Kidney tubule cell (primary cell): ENCODE measurements around the gene DKKL1.
"Not testable (repeated sequence)": the region's sequence is repeated elsewhere in the genome, so short reads cannot be mapped to it uniquely, and the experiment has no call there.

Experiments
- DNase-seq: peaks from one replicate; pipeline ENCODE4 v3.0.0-alpha.2; 2018; ENCODE audit warnings: low spot score

Gene DKKL1

GRCh38 chr19:49363268-49364082, at the start of gene DKKL1:
TSS of gene DKKL1 (plus strand) at chr19:49363877. CDS start at chr19:49363999, 122 bp downstream.
- peak; percentile 98 for DNase-seq

DNA sequence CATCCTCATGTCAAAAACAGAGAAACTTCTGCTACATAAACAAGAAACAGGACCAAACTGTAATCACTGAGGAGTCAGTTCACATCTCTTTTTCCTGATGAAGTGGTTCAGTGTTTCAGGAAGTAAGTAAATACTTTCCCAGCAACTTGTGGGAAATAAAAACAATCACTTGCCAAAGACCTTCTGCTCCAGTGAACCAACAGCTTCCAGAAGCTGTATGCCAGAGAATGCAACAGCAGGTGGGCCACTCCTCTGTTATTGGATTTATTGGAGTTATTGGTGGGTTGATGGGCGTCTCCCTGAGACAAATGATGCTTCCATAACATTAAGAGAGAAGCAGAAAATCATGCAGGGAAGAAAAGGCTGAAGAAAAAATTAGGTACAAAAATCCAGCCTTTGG, 48.6 kb upstream of the DKKL1 start:
- DNase-seq, result no peak

- no peak for DNase-seq
Observed at GRCh38 chr19:49316284-49316683, 47.4 kb upstream of the DKKL1 start.

- DNase-seq, result no peak
Observed at GRCh38 chr19:49318296-49318695, 45.4 kb upstream of the DKKL1 start.

DNA sequence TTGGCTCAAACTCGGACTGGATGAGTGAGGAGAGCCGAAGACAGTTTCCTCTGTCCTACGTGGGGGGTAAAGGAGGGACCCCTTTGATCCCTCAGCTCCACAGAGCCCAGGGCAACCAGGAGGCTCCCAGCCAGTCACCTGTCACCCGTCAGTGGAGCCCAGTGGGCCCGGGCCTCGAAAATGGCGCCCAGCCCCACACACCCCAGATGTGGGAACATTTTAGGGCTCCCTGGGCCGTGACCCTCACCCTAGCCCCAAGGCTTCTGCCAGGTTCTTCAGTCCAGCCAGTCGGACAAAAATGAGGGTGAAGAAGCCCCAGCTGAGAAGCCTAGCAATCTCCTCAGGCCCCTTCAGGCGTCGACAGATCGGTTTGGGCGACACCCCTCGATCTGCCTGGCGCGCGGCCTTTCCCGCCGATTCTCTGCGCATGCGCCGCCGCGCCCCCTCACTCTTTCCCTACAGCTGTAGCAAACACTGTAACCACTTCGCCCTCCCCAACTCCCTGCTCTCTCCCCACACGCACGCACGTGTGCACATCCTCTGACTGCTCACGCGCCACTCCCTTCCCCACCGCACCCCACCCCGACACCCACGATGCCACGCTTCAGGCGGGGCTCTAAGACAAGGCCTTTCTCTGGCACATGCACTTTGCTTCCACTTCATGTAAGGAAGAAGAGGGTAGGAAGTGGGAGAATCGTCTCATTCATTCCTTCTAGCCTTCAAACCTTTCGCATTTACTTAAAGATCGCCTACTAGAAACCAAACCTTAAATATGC, 38.7 kb upstream of the DKKL1 start, which contains the start of gene SLC6A16:
Gene SLC6A16, minus strand, starts transcription at position 391 of the 776 bp plus-strand sequence. CDS start 13,844 bp downstream, outside the sequence.
- DNase-seq, result no peak

- DNase-seq, result not testable (repeated sequence)
Observed at GRCh38 chr19:49325756-49326155, 37.9 kb upstream of the DKKL1 start.

DNA sequence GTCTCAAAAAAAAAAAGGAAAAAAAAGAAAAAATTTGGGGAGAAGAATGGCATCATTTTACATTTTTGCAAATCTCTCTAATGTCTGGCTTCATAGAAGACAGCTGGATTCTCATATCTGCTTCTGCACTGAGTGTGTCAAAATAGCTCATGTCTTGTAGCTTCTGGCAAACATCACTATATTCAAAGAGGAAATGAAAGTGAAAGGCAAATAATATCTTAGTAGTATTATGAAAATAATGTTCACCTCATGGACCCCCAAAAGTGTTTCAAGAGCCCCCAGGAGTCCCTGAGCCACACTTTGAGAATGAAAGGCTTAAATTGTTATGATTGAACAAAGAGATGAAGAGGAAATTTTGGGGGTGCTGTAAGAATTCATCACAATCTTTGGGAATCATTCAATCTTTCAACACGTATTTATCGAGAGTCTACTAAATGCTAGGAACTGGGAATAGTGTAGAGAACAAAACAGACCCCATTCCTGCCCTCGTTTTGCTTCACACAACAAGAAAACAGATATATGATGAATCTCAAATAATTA, 37.4 kb upstream of the DKKL1 start:
- DNase-seq, result no peak

GRCh38 chr19:49327878-49328544, 35.7 kb upstream of the DKKL1 start:
- peak; percentile 28 for DNase-seq

DNA sequence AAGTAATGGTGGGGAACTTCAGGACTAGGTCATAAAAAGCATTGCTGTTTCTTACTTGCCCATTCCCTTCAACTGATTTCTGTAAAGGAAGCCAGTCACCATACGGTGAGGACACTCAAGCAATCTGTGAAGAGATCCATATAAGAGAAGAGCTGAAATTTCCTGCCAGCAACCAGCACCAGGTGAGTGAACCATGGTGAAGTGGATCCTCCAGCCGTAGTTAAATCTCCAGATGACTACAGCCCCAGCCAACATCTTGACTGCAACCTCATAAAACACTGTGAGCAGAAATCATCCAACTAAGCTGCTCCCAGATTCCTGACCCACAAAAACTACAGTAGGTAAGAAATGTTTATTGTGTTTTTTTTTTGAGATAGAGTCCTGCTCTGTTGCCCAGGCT, 34.9 kb upstream of the DKKL1 start:
- no peak for DNase-seq

DNA sequence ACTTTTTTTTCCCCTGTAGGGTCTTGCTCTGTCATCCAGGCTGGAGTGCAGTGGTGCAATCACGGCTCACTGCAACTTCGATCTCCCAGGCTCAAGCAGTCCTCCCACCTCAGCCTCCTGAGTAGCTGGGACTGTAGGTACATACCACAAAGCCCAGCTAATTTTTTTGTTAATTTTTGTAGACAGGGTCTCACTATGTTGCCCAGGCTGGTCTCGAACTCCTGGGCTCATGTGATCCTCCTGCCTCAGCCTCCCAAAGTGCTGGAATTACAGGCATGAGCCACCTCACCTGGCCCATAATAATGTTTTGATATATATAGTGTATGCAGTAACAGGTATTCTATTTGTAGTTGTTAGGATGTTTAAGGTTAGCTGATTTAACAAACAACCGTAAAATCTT, 32.5 kb upstream of the DKKL1 start:
- DNase-seq, result not testable (repeated sequence)

- peak; percentile 82 for DNase-seq
Observed at GRCh38 chr19:49331616-49332055, 32.0 kb upstream of the DKKL1 start.

DNA sequence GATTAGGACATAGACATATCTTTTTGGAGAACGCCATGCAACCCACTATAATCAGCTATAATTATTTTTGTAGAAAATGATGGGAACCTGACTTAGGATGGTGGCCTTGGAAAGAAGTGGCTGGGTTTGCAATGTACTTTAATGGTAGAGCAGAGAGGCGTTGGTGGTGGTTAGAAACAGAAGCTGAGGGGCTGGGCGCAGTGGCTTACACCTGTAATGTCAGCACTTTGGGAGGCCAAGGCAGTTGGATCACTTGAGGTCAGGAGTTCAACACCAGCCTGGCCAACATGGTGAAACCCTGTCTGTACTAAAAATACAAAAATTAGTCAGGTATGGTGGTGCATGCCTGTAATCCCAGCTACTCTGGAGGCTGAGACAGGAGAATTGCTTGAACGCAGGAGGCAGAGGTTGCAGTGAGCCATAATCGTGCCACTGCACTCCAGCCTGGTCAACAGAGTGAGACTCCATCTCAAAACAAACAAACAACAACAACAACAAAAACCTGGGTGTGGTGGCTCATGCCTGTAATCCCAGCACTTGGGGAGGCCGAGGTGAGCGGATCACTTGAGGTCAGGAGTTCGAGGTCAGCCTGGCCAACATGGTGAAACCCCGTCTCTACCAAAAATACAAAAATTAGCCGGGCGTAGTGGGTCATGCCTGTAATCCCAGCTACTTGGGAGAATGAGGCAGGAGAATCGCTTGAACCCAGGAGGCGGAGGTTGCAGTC, 30.8 kb upstream of the DKKL1 start:
- DNase-seq, result not testable (repeated sequence)

DNA sequence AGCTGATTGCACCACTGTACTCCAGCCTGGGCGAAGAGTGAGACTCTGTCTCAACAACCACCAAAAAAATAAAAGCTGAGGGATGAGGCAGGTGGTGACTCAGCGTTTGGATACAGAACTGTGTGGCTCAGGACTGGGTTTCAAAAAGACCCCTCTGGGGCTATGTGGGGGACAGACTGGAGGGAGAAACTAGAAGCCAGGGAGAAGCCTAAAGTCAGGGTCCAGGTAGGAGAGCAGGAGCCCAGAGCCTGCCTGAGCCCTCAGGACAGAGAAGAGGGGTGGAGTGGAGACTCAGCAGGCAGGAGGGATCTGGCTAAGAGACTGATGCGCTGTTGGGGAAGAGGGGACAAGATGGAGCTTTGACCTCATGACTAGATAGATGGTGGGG, 30.3 kb upstream of the DKKL1 start:
- DNase-seq, result no peak

- no peak for DNase-seq
Observed at GRCh38 chr19:49333811-49334288, 29.8 kb upstream of the DKKL1 start.

GRCh38 chr19:49335071-49335783, 28.4 kb upstream of the DKKL1 start, which contains the start of gene CD37:
TSS of gene CD37 (plus strand) at chr19:49335406. CDS start at chr19:49335541, 135 bp downstream.
- no peak for DNase-seq

DNA sequence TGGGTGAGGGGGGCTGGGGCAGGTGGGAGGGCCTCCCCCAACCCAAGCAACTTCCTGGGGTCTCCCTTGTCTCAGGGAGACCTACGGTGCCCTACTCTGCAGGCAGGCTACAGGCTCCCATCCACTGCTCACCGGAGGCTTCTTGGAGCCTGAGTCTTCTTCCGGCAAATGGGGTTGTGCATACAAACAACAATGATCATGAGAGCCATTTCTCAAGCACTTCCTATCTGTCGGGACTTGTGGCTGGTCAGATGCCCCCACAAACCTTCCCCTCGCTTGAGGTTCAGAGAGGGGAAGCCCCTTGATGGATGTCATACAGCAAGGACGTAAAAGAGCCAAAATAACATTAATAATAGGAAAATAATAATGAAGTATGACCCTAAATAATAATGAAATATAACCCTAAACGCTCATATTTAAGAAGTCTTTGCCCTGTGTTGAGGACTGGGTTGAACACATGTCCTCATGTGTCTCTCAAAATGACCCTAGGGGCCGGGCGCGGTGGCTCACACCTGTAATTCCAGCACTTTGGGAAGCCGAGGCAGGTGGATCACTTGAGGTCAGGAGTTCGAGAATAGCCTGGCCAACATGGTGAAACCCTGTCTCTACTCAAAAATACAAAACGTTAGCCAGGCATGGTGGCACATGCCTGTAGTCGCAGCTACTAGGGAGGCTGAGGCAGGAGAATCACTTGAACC, 27.7 kb upstream of the DKKL1 start:
- DNase-seq, result no peak

GRCh38 chr19:49336482-49337266, 27.0 kb upstream of the DKKL1 start:
- DNase-seq, result no peak

- no peak for DNase-seq
Observed at GRCh38 chr19:49337267-49338022, 26.2 kb upstream of the DKKL1 start.
